Neural cell (in vitro differentiated cells): ENCODE results near the gene CCZ1.
"Not testable (repeated sequence)": the region's sequence is repeated elsewhere in the genome, so short reads cannot be mapped to it uniquely, and the experiment has no call there.

ENCODE experiments used
- CTCF ChIP-seq: fragments of 450-650 bp; IDR thresholded peaks from 2 replicates; pipeline ENCODE4 v1.5.1; 2014; ENCODE audit warnings: antibody characterized with exemption, mild to moderate bottlenecking, moderate library complexity; ENCODE audit not compliant: poor library complexity, severe bottlenecking
- TAF1 ChIP-seq: IDR thresholded peaks from 2 replicates; pipeline ENCODE4 v1.6.1; 2012; ENCODE audit warnings: low read depth

GRCh38 chr7:5897369-5897919, 1.1 kb upstream of the CCZ1 start:
- not testable (repeated sequence) for TF ChIP-seq TAF1, CTCF
